Activated naive CD8-positive, alpha-beta T cell treated with anti-CD3 and anti-CD28 coated beads, Interleukin-2, amount 50 U/mL, for 16 hours (primary cell): ENCODE data around the gene RGS10.

Source experiments
- DNase-seq: peaks from one replicate; pipeline ENCODE4 v3.0.0-alpha.2; 2020; ENCODE audit warnings: low read depth, low spot score

Gene RGS10

GRCh38 chr10:119518176-119518575 is 24.3 kb downstream of the RGS10 start:
- DNase-seq, result no peak

DNA sequence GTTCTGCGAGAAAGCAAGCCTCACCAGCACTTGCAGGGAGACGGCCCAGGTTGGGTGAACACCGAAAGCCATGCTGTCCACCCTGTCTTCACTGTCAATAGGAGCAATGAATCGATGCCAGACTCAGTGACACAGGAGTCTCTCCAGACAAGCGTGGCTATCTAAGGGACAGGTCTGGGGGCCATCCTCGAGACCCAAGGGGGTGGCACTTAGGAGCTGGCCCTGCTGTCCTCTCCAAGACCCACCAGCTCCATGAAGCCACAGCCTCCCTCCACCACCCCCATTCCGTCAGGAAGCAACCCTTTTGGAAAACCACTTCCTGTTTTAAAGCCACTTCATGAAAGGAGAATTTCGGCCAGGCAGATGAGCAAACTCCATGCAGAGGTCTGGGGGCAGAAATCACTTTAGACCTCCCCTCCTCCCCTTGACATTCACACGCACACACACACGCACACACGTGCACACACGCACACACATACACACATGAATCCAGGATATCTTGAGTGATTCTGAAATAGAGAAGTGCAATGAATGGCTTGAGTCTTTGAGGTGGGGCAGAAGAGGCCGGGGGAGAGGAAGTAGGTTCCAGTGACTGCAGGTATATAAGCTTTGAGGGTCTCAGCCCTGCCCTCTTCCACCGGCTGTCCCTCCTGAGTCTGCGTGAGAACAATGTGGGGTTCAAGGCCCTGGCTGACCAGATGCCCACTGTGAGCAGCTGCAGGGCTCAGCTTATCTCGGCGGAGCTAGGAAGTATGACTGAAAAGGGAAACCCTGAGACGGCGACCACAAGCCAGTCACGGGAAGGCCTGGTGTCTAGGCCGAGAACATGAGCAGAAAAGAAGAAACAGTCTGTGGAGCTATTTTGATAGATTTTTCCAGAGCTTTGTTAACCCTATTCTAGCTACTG is 25.0 kb downstream of the RGS10 start:
- no peak for DNase-seq

DNA sequence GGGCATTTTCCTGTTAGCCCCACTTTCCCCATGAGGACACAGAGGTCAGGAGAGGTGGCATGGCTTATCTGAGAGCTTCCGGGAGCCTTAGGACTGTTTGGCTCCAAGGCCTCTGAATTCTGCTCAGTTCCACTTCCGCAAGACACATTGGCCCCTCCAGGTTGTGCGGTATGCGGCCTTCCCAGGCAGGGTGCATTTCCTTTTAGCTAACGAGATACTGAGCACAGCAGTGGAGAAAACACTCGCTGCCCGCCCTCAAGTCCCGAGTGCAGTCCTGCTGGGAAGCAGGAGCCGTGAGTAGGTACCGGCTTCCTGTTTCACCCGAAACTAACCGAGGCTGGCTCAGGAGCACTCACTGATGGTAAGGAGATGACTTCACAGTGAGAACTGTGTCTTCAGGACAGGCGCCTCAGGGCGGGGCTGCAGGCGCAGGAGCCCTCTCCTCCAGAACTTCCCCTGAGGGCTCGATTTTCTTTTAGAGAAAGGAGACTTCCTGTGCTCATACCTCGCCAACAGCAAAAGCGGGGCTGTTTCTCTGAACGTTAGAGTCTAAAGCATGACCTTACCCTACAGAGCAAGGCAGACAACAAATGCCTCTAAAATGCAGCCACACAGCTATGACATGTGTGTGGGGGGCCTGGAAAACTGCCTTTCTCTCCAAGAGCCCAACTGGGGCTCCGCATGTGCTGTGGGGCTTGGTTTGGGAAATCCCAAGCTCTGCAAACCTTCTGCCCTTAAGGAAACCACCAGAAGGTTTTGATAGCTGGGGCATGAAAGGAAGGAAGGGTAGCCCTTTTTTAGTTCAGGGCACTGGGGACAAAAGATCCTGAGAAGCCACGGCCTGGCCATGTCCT is 25.9 kb downstream of the RGS10 start:
- DNase-seq, result no peak

DNA sequence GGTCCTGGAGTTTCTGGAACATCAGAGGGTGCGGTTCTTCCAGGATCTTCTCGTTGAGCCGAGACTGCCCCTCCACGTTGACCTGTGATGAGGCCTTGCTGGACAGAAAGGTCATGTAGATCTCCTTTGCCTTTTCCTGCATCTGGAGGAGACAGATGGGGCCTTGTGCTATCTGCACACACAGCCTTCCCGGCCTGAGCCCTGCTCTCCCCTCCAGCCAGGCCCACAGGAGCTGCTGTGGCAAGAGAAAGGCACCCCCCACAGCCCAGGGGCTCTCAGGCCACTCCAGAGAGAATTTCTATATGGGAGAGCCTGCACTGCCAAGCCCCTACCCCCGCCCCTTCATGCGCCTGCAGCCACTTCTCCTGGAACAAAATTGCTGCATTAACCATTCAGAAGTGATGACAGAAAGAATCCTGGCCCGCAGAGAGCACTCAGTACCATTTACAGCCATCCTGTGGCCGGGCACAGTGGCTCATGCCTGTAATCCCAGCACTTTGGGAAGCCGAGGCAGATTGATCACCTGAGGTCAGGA is 26.9 kb downstream of the RGS10 start:
- DNase-seq, result no peak

DNA sequence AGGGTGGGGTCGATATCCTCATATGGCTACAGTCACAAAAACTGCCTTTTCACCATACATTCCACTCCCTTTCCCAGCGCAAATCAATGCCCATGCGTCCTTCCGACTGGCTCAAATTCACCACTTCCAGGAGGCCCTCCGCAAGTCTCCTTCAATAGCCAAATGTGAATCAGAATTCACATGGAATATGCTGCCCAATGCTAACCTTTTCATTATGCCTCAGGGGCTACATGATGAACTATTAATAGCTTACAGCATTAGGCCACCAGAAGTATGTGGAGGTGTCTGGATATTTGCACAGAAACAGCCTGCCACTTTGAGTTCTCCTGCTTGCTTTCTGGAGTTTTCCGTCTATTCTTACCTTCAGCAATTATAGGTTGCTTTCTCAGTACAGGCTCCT is 27.7 kb downstream of the RGS10 start:
- no peak for DNase-seq

GRCh38 chr10:119511828-119512515 is 30.5 kb downstream of the RGS10 start:
- no peak for DNase-seq

DNA sequence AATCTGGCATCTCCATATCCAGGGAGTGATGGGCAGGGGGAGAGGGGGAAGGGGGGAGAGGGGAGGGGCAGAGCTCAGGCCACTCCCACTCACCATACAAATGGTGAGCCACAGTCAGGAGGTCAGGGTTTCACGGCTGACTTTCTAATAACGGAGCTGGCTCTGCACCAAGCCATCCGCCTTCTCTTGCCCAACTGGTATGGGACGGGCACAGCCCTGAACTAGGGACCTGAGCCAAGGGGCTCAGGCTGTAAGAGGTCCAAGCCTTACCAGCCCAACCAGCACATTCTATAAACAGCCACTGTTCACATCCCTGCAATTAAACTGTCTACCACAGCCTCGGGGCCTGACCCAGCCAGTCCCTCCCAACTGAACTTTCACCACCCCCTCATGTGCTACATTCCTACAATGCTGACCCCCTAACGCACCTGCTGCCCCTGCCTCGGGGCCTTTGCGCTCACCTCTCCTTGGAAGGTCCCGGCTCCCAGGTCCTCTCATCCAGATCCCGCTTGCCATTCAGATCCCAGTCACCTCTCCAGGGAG is 32.5 kb downstream of the RGS10 start:
- no peak for DNase-seq

DNA sequence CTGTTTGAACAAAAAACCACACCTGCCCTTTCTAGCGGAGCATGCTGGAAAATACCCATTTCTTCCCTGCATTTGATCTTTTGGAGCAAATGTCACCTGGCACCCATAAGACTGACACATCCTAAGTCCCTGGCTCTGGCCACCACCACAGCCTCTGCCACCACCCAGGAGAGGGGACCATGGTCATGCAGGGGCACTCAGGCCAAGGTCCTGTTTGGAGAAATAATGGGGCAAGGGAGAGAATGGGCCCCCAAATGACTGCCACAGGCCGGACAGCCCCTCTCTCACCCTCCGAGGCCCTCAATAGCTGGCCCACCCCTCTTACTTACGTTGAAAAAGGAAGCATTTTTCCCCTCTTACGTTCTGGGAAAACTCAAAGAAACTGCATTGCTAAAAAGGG is 35.4 kb downstream of the RGS10 start:
- no peak for DNase-seq

DNA sequence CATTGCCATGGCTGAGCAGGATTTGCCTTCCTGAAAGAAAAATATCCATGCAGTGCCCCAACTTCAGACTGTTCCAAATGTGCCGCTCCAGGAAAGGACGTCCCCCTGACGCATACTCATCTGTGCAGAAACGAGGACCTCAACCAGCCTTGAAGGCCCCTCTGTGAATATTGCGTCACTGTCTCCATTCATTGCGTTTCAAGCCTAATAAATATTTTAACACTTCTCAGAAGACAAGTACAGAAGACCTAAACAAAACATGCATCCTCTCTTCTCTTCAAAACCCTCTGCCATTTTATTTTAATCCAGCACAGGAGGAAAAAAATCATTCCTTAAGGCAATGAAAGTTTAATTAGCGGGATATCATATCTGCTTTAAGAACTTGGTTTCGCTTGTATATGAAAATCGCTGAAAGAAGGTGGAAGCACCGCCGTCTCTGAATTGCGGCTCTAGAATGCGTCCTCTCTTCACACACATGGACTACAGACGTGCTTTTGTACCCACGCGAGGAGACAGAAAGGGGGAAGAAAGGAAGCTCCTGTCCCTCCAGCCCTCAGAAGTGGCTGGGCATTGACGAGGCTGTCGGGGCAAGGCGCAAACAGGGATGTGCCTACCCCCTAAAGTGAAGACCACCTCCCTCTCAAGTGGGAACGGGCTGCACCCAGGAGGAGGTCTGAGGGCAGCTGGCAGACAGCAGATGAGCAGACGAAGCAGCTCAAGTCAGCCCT is 36.8 kb downstream of the RGS10 start:
- DNase-seq, result no peak

- no peak for DNase-seq
These were observed 37.4 kb downstream of the RGS10 start for GRCh38 chr10:119505131-119505551.

DNA sequence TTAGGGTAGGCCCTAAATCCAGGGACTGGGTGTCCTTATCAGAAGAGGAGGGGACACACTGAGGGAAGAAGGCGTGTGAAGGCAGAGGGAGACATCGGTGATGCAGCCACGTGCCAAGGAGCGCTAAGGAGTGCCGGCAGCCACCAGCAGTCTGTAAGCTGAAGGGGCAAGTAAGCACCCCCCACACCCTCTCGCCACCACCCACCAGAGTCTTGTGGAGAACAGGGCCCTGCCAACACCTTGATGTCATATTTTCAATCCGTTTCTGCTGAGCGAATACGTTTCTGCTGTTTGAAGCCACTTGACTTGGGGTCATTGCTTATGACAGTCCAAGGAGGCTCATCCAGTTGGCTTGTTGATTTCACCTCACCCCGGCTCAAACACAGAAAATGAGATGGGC is 37.9 kb downstream of the RGS10 start:
- no peak for DNase-seq

- DNase-seq, result no peak
These were observed 38.7 kb downstream of the RGS10 start for GRCh38 chr10:119503821-119504220.

- no peak for DNase-seq
These were observed 39.8 kb downstream of the RGS10 start for GRCh38 chr10:119502618-119503155.

DNA sequence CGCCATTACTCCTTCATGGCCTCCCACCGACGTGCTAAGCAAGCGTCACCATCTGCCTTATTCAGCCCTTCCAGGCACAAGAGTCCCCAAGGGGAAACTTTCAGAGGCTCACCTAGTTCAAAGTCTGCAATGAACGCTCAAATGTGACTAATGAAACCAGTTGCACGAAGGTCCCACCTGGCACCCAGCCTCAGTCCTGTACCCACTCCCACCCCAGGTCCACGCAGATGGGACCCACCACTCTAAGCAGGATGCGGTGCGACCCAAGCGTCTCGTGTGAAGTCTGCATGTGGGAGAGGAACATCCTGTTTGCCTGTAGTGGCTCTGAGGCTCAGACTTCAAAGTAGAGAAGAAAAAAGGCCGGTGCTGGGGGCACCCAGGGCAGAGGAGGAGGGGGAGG is 40.3 kb downstream of the RGS10 start:
- DNase-seq, result peak; percentile 85

DNA sequence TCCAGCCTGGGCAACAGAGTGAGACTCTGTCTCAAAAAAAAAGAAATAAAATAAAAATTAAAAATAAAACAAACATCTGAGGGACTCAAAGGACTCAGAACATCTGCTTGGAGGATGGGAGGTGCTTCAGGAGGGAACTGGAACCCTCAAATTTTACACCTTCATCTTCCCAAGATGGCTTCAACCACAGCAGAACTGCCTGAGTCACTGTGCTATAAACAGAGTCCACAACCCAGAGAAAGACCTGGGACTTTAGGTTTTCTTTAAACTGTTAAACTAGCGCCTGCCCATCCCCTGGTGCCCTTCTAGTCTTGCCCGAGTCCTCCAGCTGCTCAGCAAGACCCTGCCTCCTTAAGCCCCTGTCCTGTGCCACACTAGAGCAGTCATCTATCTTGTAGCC is 40.8 kb downstream of the RGS10 start:
- DNase-seq, result no peak

DNA sequence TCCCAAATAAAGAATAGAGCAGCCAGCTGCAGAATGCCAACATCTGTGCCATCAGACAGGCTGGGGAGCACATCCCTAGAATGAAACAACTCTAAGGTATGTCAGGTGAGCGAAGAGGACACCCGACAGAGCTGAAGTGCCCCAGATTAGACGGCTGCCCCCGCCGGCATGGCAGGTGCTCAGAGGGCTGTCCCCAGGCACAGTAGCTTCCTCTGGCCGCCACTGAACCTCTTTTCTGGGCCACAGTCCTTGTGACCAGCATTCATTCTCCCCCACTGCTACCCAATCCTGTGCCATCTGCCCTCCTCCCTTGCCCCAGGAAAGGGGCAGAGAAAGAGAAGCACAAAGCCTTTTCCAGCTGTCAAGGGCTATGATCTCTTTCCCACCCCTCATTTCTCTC is 41.7 kb downstream of the RGS10 start:
- DNase-seq, result no peak

DNA sequence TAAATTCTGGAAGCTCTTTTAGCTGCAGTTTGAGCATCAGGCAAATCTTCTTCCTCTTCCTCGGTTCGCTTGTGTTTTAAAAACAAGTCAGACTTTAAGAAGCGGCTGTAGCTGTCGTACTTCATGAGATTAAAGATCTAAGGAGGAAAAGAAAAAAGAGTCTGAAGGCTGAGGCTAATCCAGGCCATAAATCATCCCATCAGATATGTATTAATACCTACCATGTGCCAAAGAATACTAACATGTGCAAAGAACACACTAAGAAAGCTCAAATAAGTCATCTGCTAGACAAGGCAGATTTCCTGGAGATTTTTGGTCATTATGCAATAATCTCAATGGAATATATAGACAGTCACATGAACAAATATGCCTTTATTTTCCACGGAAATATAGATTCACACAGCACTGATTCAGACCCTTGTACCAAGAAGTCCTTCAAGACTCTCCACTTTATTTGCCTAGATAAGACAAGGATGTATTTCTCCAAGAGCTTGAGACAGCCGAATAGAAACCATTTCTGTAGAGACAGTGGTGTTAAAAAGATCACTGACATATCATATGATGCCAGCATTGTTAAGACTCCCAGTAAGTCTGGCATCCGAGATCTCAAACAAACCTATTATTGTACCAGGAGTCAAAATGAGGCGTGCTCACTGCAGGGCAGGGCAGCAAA is 42.3 kb downstream of the RGS10 start:
- DNase-seq, result no peak

DNA sequence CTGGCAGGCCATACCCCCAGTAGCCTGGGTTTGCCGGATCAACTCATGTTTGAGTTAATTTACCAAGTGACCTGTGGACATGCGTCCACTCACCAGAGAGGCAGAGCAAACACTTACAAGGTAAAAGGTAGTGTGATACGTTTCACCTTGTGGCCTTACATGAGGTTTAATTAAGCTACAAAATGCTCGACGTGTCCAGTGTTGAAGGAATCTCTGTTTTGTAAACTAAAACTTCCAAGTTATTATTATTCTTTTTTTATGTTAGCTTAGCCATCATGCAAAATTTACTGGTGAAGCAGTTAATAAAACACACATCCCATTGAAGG is 42.9 kb downstream of the RGS10 start:
- DNase-seq, result no peak

- no peak for DNase-seq
These were observed 43.4 kb downstream of the RGS10 start for GRCh38 chr10:119498889-119499676.
